DMS153 treated with DMSO at 0.1 percent for 48 hours (cell line): ENCODE measurements around the gene CRTC3.
"Not testable (repeated sequence)": the region's sequence is repeated elsewhere in the genome, so short reads cannot be mapped to it uniquely, and the experiment has no call there.

Experiments used
- DNase-seq: peaks from one replicate; lab custom pipeline; 2025; ENCODE audit not compliant: unreplicated experiment; lab: John Stamatoyannopoulos, UW

CRTC3 gene

GRCh38 chr15:90520365-90520764 is 9.4 kb upstream of the CRTC3 start:
- no peak for DNase-seq

- DNase-seq = no peak
Measured at GRCh38 chr15:90523373-90523772, 6.3 kb upstream of the CRTC3 start.

- DNase-seq = not testable (repeated sequence)
Measured at GRCh38 chr15:90524018-90524803, 5.5 kb upstream of the CRTC3 start.

GRCh38 chr15:90529011-90529370 is 732 bp upstream of the CRTC3 start:
- no peak for DNase-seq

- no peak for DNase-seq
Measured at GRCh38 chr15:90530250-90531051, 728 bp downstream of the CRTC3 start.

GRCh38 chr15:90531147-90531546 is 1.4 kb downstream of the CRTC3 start:
- DNase-seq = no peak

DNA sequence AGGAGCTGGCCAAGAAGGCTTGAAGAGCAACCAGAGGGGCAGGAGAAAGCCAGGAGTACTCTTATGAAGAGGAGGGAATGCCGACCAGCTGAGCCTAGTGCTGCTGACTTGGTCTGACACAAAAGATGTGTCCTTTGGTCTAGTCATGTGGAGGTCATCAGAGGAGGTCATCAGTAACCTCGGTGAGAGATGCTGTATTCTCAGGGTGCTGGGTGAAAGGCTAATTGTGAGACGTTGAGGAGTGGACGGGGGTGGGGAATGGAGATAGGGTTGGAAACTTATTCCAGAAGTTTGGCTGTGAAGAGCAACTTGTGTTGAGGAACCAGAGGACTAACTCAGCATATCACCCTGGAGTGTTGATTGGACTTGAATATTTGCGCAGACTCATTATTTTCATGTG is 5.5 kb downstream of the CRTC3 start:
- no peak for DNase-seq

- no peak for DNase-seq
Measured at GRCh38 chr15:90539789-90540188, 10.1 kb downstream of the CRTC3 start.

DNA sequence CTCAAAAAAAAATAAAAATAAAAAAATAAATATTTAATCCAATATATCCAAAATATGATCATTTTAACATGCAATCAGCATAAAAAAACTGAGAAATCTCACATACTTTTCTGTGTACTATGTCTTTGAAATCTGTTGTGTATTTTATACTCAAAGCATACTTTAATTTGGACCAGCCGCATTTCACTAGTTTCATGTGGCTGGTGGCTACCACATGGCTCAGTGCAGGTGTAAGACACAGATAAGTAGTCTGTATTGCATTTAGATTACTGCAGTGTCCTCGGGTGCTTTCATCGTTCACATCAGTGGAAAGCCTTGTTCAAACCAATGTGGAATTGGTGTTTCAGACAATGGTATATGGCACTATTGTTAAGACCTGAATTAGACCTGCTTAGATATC is 11.0 kb downstream of the CRTC3 start:
- no peak for DNase-seq

GRCh38 chr15:90545095-90545494 is 15.4 kb downstream of the CRTC3 start:
- no peak for DNase-seq

- DNase-seq = no peak
Measured at GRCh38 chr15:90547540-90547939, 17.8 kb downstream of the CRTC3 start.

DNA sequence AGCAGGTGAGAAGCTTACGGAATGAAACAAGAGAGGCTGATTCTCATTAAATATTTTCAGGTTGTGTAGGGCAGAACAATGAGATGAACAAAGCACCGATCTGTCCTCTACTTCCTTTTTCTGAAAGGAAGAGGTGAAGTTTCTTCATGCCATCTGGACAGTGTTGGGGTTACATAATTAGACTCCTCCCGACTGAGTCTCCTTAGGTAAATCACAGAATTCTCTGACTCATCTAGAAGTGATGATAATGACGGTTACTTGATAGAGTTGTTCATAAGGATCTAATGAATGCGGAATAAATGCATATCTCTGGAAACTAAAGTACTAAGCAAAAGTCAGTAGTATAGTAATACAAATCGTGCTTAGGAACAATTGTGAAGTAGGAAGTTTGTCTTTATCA is 21.2 kb downstream of the CRTC3 start:
- DNase-seq = no peak

- DNase-seq = no peak
Measured at GRCh38 chr15:90552162-90552928, 22.6 kb downstream of the CRTC3 start.

DNA sequence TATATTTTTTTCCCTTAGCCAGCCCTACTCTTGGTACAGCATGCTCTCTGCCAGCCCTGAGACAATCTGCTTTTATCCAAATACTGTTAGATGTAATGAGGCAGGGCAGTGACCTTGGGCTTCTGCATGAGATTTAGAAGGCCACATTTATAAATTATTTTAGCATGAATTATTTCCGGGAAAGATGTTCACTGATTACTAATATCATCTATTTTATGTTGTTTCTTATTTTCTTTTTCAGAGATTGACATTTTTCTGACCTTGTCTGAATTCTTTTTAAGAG is 23.1 kb downstream of the CRTC3 start:
- no peak for DNase-seq

GRCh38 chr15:90553248-90553745 is 23.6 kb downstream of the CRTC3 start:
- DNase-seq = no peak

- no peak for DNase-seq
Measured at GRCh38 chr15:90557186-90558084, 27.7 kb downstream of the CRTC3 start.

- no peak for DNase-seq
Measured at GRCh38 chr15:90558171-90558573, 28.4 kb downstream of the CRTC3 start.

DNA sequence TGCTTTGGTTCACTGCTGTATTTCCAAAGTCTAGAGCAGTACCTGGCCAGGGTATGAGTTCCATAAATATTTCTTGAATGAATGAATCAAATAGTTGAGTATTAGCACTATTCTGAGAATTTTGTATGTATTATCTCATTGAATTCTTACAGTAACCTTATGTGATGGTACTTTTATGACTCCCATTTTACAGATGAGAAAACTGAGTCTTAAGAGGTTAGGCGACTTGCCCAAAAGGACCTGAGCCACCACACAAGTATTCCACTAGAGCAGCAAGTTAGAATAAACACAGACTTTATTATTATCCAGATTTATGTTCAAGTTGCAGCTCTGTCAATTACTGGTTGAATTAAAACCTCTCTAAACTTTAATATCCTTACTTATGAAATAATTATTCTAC is 29.4 kb downstream of the CRTC3 start:
- DNase-seq = no peak

DNA sequence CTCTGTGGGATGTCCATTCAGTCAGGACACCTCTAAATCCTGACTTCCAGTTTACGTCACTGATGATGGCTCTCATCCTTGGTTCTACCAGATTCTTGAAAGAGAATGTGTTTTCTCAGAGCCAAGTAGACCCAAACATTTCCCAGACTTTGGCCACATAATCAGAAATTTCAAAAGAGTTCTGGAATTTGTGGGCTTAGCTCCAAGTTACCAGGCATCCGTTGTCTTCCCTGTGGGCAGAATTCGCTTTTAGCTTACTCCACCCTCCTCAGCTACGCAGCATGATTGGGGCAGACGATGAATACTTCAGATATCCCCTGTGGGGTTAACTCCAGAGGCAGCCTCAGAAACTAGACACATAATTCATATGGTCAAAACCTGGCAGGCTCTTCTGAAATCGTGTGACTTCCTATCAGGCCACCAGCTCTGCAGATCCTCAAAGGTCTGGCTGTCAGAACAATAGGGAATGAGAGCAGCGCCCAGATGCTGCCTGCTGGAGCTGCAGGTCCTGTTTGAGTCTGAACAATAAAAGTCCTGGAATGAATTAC is 30.6 kb downstream of the CRTC3 start:
- DNase-seq = no peak
